ENCODE data around the gene NPHS1.
A peak's percentile ranks its signal among the peaks of the same experiment; 100 is the strongest.

NPHS1 gene

GRCh38 chr19:35781650-35782049, 70.7 kb downstream of the NPHS1 start:
- H3K36me3 ChIP-seq (ENCODE audit: insufficient read depth, low read depth, low read length), result no peaks in the 10 kb centered on the region
- peaks cover 8% of the 10 kb centered on the region; the same call in 1 of the 2 replicates for H3K4me1 ChIP-seq (ENCODE audit: insufficient read depth, low read length)
- H3K27ac ChIP-seq (ENCODE audit: low read length), result no peak overlapping the region
- H3K4me3 ChIP-seq (ENCODE audit: low read length), result no peak overlapping the region
- no peak overlapping the region for H3K9ac ChIP-seq (ENCODE audit: low read depth, low read length)
- H3K27me3 ChIP-seq (ENCODE audit: insufficient read depth, low read length), result peaks cover 26% of the 10 kb centered on the region
- no peaks in the 10 kb centered on the region for H3K9me3 ChIP-seq (ENCODE audit: insufficient read depth, low read depth, low read length)

GRCh38 chr19:35780717-35781116, 71.6 kb downstream of the NPHS1 start:
- H3K27ac ChIP-seq (ENCODE audit: low read length), result no peak overlapping the region
- H3K36me3 ChIP-seq (ENCODE audit: insufficient read depth, low read depth, low read length), result no peaks in the 10 kb centered on the region

DNA sequence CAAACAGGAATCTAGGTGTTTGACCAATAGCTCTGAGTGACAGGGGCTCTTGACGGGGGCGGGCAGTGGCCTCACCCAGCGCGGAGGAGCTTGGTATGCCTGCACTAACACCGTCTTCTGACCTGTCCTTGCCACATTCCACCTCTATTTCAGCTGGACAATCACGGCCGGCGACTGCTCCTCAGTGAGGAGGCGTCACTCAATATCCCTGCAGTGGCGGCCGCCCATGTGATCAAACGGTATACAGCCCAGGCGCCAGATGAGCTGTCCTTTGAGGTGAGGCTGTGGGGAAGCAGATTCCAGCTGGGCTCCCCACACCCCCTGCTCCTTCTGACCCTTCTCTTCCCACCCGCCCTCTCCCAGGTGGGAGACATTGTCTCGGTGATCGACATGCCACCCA, 72.2 kb downstream of the NPHS1 start:
- H3K27me3 ChIP-seq (ENCODE audit: insufficient read depth, low read length), result peaks cover 24% of the 10 kb centered on the region
- H3K9me3 ChIP-seq (ENCODE audit: insufficient read depth, low read depth, low read length), result no peaks in the 10 kb centered on the region
- no peak overlapping the region for H3K4me3 ChIP-seq (ENCODE audit: low read length)
- H3K27ac ChIP-seq (ENCODE audit: low read length), result no peak overlapping the region
- peaks cover 8% of the 10 kb centered on the region; the same call in 1 of the 2 replicates for H3K4me1 ChIP-seq (ENCODE audit: insufficient read depth, low read length)
- no peaks in the 10 kb centered on the region for H3K36me3 ChIP-seq (ENCODE audit: insufficient read depth, low read depth, low read length)
- no peak overlapping the region for H3K9ac ChIP-seq (ENCODE audit: low read depth, low read length)

More at GRCh38 chr19:35780717-35781116, 71.6 kb downstream of the NPHS1 start:
- no peak overlapping the region for H3K9ac ChIP-seq (ENCODE audit: low read depth, low read length)
- peaks cover 29% of the 10 kb centered on the region for H3K27me3 ChIP-seq (ENCODE audit: insufficient read depth, low read length)
- no peaks in the 10 kb centered on the region for H3K9me3 ChIP-seq (ENCODE audit: insufficient read depth, low read depth, low read length)
- no peak overlapping the region for H3K4me3 ChIP-seq (ENCODE audit: low read length)
- peaks cover 8% of the 10 kb centered on the region; the same call in 1 of the 2 replicates for H3K4me1 ChIP-seq (ENCODE audit: insufficient read depth, low read length)

DNA sequence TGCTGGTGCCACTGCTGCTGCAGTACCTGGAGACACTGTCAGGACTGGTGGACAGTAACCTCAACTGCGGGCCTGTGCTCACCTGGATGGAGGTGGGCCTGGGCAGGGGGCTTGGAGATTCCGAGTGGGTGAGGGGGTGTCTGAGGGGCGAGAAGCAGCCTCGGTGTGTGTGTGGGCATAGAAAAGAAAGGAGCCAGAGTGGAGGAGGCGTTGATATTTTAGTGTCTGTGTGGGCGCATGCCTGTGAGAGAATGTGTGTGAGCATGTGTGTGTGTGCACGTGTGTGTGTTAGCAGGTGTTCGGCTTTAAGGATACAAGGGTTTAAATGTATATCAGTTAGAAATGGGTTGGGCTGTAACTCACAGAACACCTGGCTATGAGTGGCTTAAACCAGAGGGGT, 73.3 kb downstream of the NPHS1 start:
- H3K9me3 ChIP-seq (ENCODE audit: insufficient read depth, low read depth, low read length), result no peaks in the 10 kb centered on the region
- no peak overlapping the region for H3K9ac ChIP-seq (ENCODE audit: low read depth, low read length)
- no peak overlapping the region for H3K27ac ChIP-seq (ENCODE audit: low read length)
- no peaks in the 10 kb centered on the region for H3K36me3 ChIP-seq (ENCODE audit: insufficient read depth, low read depth, low read length)
- H3K4me3 ChIP-seq (ENCODE audit: low read length), result no peak overlapping the region
- peaks cover 8% of the 10 kb centered on the region; the same call in 1 of the 2 replicates for H3K4me1 ChIP-seq (ENCODE audit: insufficient read depth, low read length)
- peaks cover 29% of the 10 kb centered on the region for H3K27me3 ChIP-seq (ENCODE audit: insufficient read depth, low read length)

GRCh38 chr19:35777961-35778360, 74.3 kb downstream of the NPHS1 start:
- Histone ChIP-seq H3K36me3 (ENCODE audit: insufficient read depth, low read depth, low read length) (no peaks in the 10 kb centered on the region), H3K4me1 (ENCODE audit: insufficient read depth, low read length) (peaks cover 8% of the 10 kb centered on the region; the same call in 1 of the 2 replicates), H3K9me3 (ENCODE audit: insufficient read depth, low read depth, low read length) (no peaks in the 10 kb centered on the region), H3K27me3 (ENCODE audit: insufficient read depth, low read length) (peaks cover 35% of the 10 kb centered on the region), H3K27ac (ENCODE audit: low read length) (no peak overlapping the region), H3K9ac (ENCODE audit: low read depth, low read length) (no peak overlapping the region), H3K4me3 (ENCODE audit: low read length) (no peak overlapping the region)

GRCh38 chr19:35777086-35777841, 75.0 kb downstream of the NPHS1 start:
- peak overlapping the region; percentile 40; the same call in 1 of the 2 replicates for H3K4me3 ChIP-seq (ENCODE audit: low read length)
- H3K27me3 ChIP-seq (ENCODE audit: insufficient read depth, low read length), result peaks cover 40% of the 10 kb centered on the region
- no peaks in the 10 kb centered on the region for H3K36me3 ChIP-seq (ENCODE audit: insufficient read depth, low read depth, low read length)
- peaks cover 8% of the 10 kb centered on the region; the same call in 1 of the 2 replicates for H3K4me1 ChIP-seq (ENCODE audit: insufficient read depth, low read length)
- no peaks in the 10 kb centered on the region for H3K9me3 ChIP-seq (ENCODE audit: insufficient read depth, low read depth, low read length)
- H3K9ac ChIP-seq (ENCODE audit: low read depth, low read length), result no peak overlapping the region
- no peak overlapping the region for H3K27ac ChIP-seq (ENCODE audit: low read length)

- peak overlapping the region; percentile 16; the same call in 1 of the 2 replicates for H3K9ac ChIP-seq (ENCODE audit: low read depth, low read length)
- H3K27me3 ChIP-seq (ENCODE audit: insufficient read depth, low read length), result peaks cover 40% of the 10 kb centered on the region
- H3K27ac ChIP-seq (ENCODE audit: low read length), result no peak overlapping the region
- H3K4me3 ChIP-seq (ENCODE audit: low read length), result peak overlapping the region; percentile 67
- H3K36me3 ChIP-seq (ENCODE audit: insufficient read depth, low read depth, low read length), result no peaks in the 10 kb centered on the region
- H3K9me3 ChIP-seq (ENCODE audit: insufficient read depth, low read depth, low read length), result no peaks in the 10 kb centered on the region
- peaks cover 8% of the 10 kb centered on the region; the same call in 1 of the 2 replicates for H3K4me1 ChIP-seq (ENCODE audit: insufficient read depth, low read length)
Observed at GRCh38 chr19:35776102-35776788, 76.1 kb downstream of the NPHS1 start.
